ENCODE results near the gene SPSB4.
"Not testable (repeated sequence)": the region's sequence is repeated elsewhere in the genome, so short reads cannot be mapped to it uniquely, and the experiment has no call there.

The SPSB4 gene

GRCh38 chr3:141096981-141097380 lies 45.8 kb downstream of the SPSB4 start:
- DNase-seq, result no peak

- no peak for DNase-seq
Observed at GRCh38 chr3:141100112-141100511, 49.0 kb downstream of the SPSB4 start.

- no peak for DNase-seq
Observed at GRCh38 chr3:141100531-141101320, 49.6 kb downstream of the SPSB4 start.

GRCh38 chr3:141102372-141102771 lies 51.2 kb downstream of the SPSB4 start:
- no peak for DNase-seq

GRCh38 chr3:141103067-141103466 lies 51.9 kb downstream of the SPSB4 start:
- DNase-seq, result no peak

GRCh38 chr3:141103503-141103902 lies 52.4 kb downstream of the SPSB4 start:
- no peak for DNase-seq

GRCh38 chr3:141104151-141104821 lies 53.1 kb downstream of the SPSB4 start:
- DNase-seq, result no peak

GRCh38 chr3:141105828-141106628 lies 54.9 kb downstream of the SPSB4 start:
- DNase-seq, result no peak

GRCh38 chr3:141106842-141107241 lies 55.7 kb downstream of the SPSB4 start:
- no peak for DNase-seq

- no peak for DNase-seq
Observed at GRCh38 chr3:141108039-141108438, 56.9 kb downstream of the SPSB4 start.

GRCh38 chr3:141109751-141110150 lies 58.6 kb downstream of the SPSB4 start:
- DNase-seq, result no peak

- no peak for DNase-seq
Observed at GRCh38 chr3:141110322-141110721, 59.2 kb downstream of the SPSB4 start.

GRCh38 chr3:141111364-141112155 lies 60.4 kb downstream of the SPSB4 start:
- DNase-seq, result no peak

GRCh38 chr3:141112686-141113297 lies 61.6 kb downstream of the SPSB4 start:
- DNase-seq, result no peak

- DNase-seq, result not testable (repeated sequence)
Observed at GRCh38 chr3:141113680-141114079, 62.5 kb downstream of the SPSB4 start.

- DNase-seq, result no peak
Observed at GRCh38 chr3:141114179-141114745, 63.1 kb downstream of the SPSB4 start.

- no peak for DNase-seq
Observed at GRCh38 chr3:141114816-141115460, 63.8 kb downstream of the SPSB4 start.

GRCh38 chr3:141115789-141116541 lies 64.8 kb downstream of the SPSB4 start:
- no peak for DNase-seq

GRCh38 chr3:141116721-141117120 lies 65.6 kb downstream of the SPSB4 start:
- DNase-seq, result no peak

- not testable (repeated sequence) for DNase-seq
Observed at GRCh38 chr3:141117982-141118381, 66.8 kb downstream of the SPSB4 start.

Measured in activated CD4-positive, alpha-beta T cell treated with anti-CD3 and anti-CD28 coated beads for 1 hour (primary cell).